Omental fat pad (tissue), 4 donors: Measurements from ENCODE around the gene CHCHD4. TPM values are rescaled to one million over a fixed set of nuclear protein-coding genes. Genes with fewer than 3 reads are reported as not detected.

Source experiments
- ATAC-seq: fragments of 150-250 bp; one replicate; pipeline ENCODE4 v1.9.1; 2016; ENCODE audit warnings: mild to moderate bottlenecking, moderate library complexity; ENCODE audit not compliant: low FRiP score
- DNase-seq: peaks from one replicate; pipeline ENCODE4 v3.0.0-alpha.2; 2019; ENCODE audit warnings: low spot score
- total RNA-seq, 4 donors: library from RNA; depleted of rRNA; stranded (reverse); fragments of >200 nt; gene quantifications; one replicate each; pipeline ENCODE4 v1.1.0, GENCODE V29; 2016
- TF ChIP-seq, protein P1 (sequence below), 3 donors: fragments of 450-650 bp; IDR thresholded peaks; one replicate each; pipeline ENCODE4 v1.5.1; 2016 to 2017; ENCODE audit warnings: antibody characterized with exemption in 3 of 3, mild to moderate bottlenecking in 3 of 3, moderate library complexity in 2 of 3

Gene CHCHD4
- total RNA-seq, 4 donors from 2014 or later = 11.4 to 19.1 (median 14.7) TPM

GRCh38 chr3:14145670-14146380 is 21.2 kb upstream of the CHCHD4 start:
- TF ChIP-seq, protein P1, sequence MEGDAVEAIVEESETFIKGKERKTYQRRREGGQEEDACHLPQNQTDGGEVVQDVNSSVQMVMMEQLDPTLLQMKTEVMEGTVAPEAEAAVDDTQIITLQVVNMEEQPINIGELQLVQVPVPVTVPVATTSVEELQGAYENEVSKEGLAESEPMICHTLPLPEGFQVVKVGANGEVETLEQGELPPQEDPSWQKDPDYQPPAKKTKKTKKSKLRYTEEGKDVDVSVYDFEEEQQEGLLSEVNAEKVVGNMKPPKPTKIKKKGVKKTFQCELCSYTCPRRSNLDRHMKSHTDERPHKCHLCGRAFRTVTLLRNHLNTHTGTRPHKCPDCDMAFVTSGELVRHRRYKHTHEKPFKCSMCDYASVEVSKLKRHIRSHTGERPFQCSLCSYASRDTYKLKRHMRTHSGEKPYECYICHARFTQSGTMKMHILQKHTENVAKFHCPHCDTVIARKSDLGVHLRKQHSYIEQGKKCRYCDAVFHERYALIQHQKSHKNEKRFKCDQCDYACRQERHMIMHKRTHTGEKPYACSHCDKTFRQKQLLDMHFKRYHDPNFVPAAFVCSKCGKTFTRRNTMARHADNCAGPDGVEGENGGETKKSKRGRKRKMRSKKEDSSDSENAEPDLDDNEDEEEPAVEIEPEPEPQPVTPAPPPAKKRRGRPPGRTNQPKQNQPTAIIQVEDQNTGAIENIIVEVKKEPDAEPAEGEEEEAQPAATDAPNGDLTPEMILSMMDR (IDR thresholded peaks at IDR 0.05) = no peak
- ATAC-seq = no peak
- DNase-seq = no peak

DNA sequence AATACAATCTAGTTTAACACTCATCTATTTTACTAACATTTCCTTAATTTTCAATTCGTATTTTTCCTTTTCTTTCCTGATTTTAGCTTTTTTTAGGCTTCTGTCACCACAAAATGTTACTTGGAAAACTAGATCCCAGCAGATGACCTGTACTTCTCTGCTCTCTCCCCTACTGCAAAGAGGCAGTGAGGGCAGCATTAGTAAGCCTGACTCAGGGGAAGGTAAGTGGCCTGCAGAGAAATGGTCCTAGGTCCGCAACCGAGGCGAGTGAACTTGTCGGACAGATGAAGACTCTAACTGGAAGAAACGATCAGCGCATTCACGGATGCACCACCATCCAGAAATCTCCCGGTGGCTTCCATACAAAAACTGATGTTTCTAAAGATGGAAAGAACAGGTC is 20.6 kb upstream of the CHCHD4 start:
- TF ChIP-seq, protein P1 (IDR thresholded peaks at IDR 0.05) = no peak
- no peak for DNase-seq
- no peak for ATAC-seq

GRCh38 chr3:14144423-14145075 is 19.9 kb upstream of the CHCHD4 start:
- DNase-seq (no peak), ATAC-seq (peak; percentile 70)
- TF ChIP-seq, protein P1 (IDR thresholded peaks at IDR 0.05) = no peak

GRCh38 chr3:14143271-14144225 is 18.9 kb upstream of the CHCHD4 start:
- ATAC-seq = peak; percentile 75
- no peak for DNase-seq
- TF ChIP-seq, protein P1 (IDR thresholded peaks at IDR 0.05) = no peak

- TF ChIP-seq, protein P1 (IDR thresholded peaks at IDR 0.05) = no peak
- ATAC-seq (no peak), DNase-seq (no peak)
Observed at GRCh38 chr3:14142567-14143270, 18.0 kb upstream of the CHCHD4 start.

- TF ChIP-seq, protein P1 (IDR thresholded peaks at IDR 0.05) = no peak
- ATAC-seq (no peak), DNase-seq (no peak)
Observed at GRCh38 chr3:14141602-14142341, 17.1 kb upstream of the CHCHD4 start.
